IPS-15b (cell line): ENCODE measurements around the gene CCDC146.
"Not testable (repeated sequence)": the region's sequence is repeated elsewhere in the genome, so short reads cannot be mapped to it uniquely, and the experiment has no call there.

Experiments used
- H3K27me3 ChIP-seq: one replicate; pipeline ENCODE4 v1.6.1; 2013; ENCODE audit warnings: low read length; ENCODE audit not compliant: control insufficient read depth, insufficient read depth
- H3K36me3 ChIP-seq: one replicate; pipeline ENCODE4 v1.6.1; 2013; ENCODE audit warnings: low read length; ENCODE audit not compliant: control insufficient read depth, insufficient read depth
- H3K4me1 ChIP-seq: one replicate; pipeline ENCODE4 v1.6.1; 2013; ENCODE audit warnings: mild to moderate bottlenecking, low read length; ENCODE audit not compliant: control insufficient read depth, insufficient read depth
- H3K4me3 ChIP-seq: one replicate; pipeline ENCODE4 v1.5.1; 2013; ENCODE audit warnings: low read depth, low read length
- H3K9ac ChIP-seq: one replicate; pipeline ENCODE4 v1.6.1; 2013; ENCODE audit warnings: low read depth, mild to moderate bottlenecking, low read length
- H3K9me3 ChIP-seq: one replicate; pipeline ENCODE4 v1.6.1; 2013; ENCODE audit warnings: mild to moderate bottlenecking, low read length; ENCODE audit not compliant: control insufficient read depth, insufficient read depth

CCDC146 gene

GRCh38 chr7:77121860-77122681 lies at the start of gene CCDC146:
Gene CCDC146 (plus strand): TSS chr7:77122615. CDS start chr7:77167669, 45,054 bp downstream.
- H3K4me1 ChIP-seq, H3K36me3 ChIP-seq, H3K27me3 ChIP-seq, H3K9me3 ChIP-seq, H3K9ac ChIP-seq: not testable (repeated sequence)
- H3K4me3 ChIP-seq = peak within 1 kb of the TSS; percentile 75

GRCh38 chr7:77074786-77075396 lies 47.5 kb upstream of the CCDC146 start:
- H3K9ac ChIP-seq, H3K4me1 ChIP-seq, H3K4me3 ChIP-seq, H3K36me3 ChIP-seq, H3K9me3 ChIP-seq, H3K27me3 ChIP-seq: not testable (repeated sequence)

DNA sequence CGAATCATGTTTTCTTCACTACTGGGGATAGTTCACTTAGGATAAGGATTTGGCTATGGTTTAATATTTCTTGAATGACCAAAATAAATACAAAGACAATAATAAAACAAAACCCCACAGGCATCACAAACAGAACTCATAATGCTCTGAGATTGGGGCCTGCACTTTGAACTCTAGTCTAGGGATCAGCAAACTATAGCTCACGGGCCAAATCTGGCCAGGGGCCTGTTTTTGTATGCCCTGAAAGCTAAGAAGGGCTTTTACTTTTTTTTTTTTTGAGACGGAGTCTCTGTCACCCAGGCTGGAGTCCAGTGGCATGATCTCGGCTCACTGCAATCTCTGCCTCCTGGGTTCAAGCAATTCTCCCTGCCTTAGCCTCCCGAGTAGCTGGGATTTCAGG lies 45.4 kb upstream of the CCDC146 start:
- not testable (repeated sequence) for H3K9ac ChIP-seq, H3K4me1 ChIP-seq, H3K27me3 ChIP-seq, H3K36me3 ChIP-seq, H3K9me3 ChIP-seq, H3K4me3 ChIP-seq

DNA sequence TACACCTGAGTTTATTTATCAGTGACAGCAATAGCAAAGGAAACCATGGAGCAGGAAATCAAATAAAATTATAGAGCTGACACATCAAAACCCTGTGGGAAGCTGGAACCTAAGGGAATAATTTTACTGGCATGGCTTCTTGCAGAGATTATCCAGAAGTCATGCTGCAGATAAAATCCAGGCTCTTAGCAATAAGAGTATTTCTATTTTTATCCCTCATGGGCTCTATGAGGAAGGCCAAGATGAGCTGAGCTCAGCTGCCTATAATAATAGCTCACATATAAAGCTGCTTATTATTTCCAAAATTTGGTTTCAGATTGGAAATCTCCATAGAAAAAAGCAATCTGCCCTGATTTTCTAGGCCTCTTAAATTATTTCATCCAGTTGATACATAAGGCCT lies 43.3 kb upstream of the CCDC146 start:
- H3K9me3 ChIP-seq, H3K27me3 ChIP-seq, H3K36me3 ChIP-seq, H3K4me3 ChIP-seq, H3K9ac ChIP-seq, H3K4me1 ChIP-seq: not testable (repeated sequence)

- not testable (repeated sequence) for H3K4me1 ChIP-seq, H3K9me3 ChIP-seq, H3K4me3 ChIP-seq, H3K36me3 ChIP-seq, H3K27me3 ChIP-seq, H3K9ac ChIP-seq
Measured at GRCh38 chr7:77079624-77080023, 42.8 kb upstream of the CCDC146 start.

DNA sequence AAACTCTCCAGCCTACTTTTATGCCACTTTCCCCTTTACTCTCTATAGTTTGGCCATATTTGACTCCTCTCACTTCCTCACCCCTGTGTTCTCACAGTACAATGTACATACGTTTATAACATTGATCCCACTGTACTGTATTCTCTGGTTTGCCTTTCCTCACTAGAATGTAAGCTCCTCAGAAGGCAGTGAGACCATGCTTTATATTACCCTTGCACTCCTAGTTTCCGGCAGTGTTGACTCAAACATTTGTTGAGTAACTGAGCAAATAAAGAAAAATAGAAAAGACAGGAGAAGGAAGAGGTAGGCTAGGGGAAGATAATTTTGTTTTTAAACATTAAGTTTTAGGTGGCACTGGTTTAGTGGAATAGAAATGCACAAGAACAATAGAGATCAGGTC lies 42.2 kb upstream of the CCDC146 start:
- H3K36me3 ChIP-seq, H3K27me3 ChIP-seq, H3K4me1 ChIP-seq, H3K4me3 ChIP-seq, H3K9me3 ChIP-seq, H3K9ac ChIP-seq: not testable (repeated sequence)

- H3K9ac ChIP-seq, H3K9me3 ChIP-seq, H3K36me3 ChIP-seq, H3K4me1 ChIP-seq, H3K27me3 ChIP-seq, H3K4me3 ChIP-seq: not testable (repeated sequence)
Measured at GRCh38 chr7:77082192-77082591, 40.2 kb upstream of the CCDC146 start.

- not testable (repeated sequence) for H3K36me3 ChIP-seq, H3K4me1 ChIP-seq, H3K9ac ChIP-seq, H3K27me3 ChIP-seq, H3K9me3 ChIP-seq, H3K4me3 ChIP-seq
Measured at GRCh38 chr7:77092301-77092700, 30.1 kb upstream of the CCDC146 start.

- not testable (repeated sequence) for H3K36me3 ChIP-seq, H3K4me1 ChIP-seq, H3K9me3 ChIP-seq, H3K27me3 ChIP-seq, H3K4me3 ChIP-seq, H3K9ac ChIP-seq
Measured at GRCh38 chr7:77100501-77100900, 21.9 kb upstream of the CCDC146 start.

DNA sequence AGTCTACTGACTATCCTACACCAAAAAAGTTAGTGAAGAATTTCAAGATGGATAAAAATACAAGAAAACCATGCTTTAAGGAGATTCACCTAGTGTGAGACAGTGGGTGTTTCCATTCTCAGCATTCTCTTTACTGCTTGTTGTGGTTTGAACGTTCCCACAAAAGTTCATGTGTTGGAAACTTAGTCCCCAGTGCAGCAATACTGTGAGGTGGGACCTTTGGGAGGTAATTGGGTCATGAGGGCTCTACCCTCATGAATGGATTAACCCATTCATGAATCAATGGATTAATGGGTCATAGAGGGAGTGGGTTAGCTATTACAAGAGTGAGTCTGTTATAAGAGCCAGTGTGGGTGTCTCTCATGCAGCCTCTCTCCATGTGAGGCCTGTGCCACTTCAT lies 21.2 kb upstream of the CCDC146 start:
- H3K9ac ChIP-seq, H3K9me3 ChIP-seq, H3K36me3 ChIP-seq, H3K4me3 ChIP-seq, H3K27me3 ChIP-seq, H3K4me1 ChIP-seq: not testable (repeated sequence)

- H3K4me1 ChIP-seq, H3K9ac ChIP-seq, H3K4me3 ChIP-seq, H3K36me3 ChIP-seq, H3K27me3 ChIP-seq, H3K9me3 ChIP-seq: not testable (repeated sequence)
Measured at GRCh38 chr7:77102671-77103070, 19.7 kb upstream of the CCDC146 start.

DNA sequence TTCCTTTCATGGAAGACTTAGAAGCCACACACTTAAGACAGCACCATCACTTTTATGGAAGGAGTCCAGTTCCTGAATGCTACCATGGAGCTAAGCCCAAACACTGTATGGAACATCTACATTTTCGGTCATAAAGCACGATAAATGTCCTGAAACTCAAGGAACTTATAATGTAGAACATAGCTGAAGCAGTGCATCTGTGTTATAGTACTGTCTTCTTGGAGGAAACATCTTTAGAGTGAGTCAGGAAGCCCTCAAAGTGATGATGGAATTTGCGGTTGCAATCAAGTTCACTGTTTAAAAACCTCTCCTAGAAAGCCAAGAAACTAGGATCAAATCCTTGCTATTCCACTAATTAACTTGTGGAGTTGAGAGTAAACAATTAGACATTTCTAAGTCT lies 16.5 kb upstream of the CCDC146 start:
- H3K9ac ChIP-seq, H3K4me1 ChIP-seq, H3K9me3 ChIP-seq, H3K4me3 ChIP-seq, H3K27me3 ChIP-seq, H3K36me3 ChIP-seq: not testable (repeated sequence)
